AG04450 (cell line): Measurements from ENCODE around the gene SLC30A2. TPM values are rescaled to one million over a fixed set of nuclear protein-coding genes. Genes with fewer than 3 reads are reported as not detected.

ENCODE experiments used
- CTCF ChIA-PET: fragments of 300-600, 350-600 bp; formaldehyde crosslinking; extraction: SDS; loops from one replicate; lab custom pipeline; 2022; ENCODE audit warnings: antibody characterized with exemption, inconsistent platforms; lab: Charles Lee
- POLR2A ChIA-PET: fragments of 350-600 bp; formaldehyde crosslinking; extraction: SDS; loops from one replicate; lab custom pipeline; 2021; ENCODE audit warnings: antibody characterized with exemption, inconsistent platforms; lab: Yijun Ruan, JAX
- DNase-seq: peaks from one replicate; pipeline ENCODE4 v3.0.0-alpha.2; 2011; ENCODE audit warnings: low read depth, low spot score
- H3K27ac ChIP-seq: one replicate; pipeline ENCODE4 v1.5.1; 2012; ENCODE audit warnings: low read depth, low read length, control low read depth
- H3K27me3 ChIP-seq: one replicate; pipeline ENCODE4 v1.6.0; 2012; ENCODE audit warnings: low read length; ENCODE audit not compliant: control insufficient read depth, insufficient read depth
- H3K4me3 ChIP-seq: 2 replicates; pipeline ENCODE4 v1.5.1; 2011; ENCODE audit warnings: mild to moderate bottlenecking, low read depth, low read length, control low read depth
- H3K9me3 ChIP-seq: 2 replicates; pipeline ENCODE4 v1.5.1; 2012; ENCODE audit warnings: low read length; ENCODE audit not compliant: control insufficient read depth, insufficient read depth
- CTCF ChIP-seq: IDR thresholded peaks from 2 replicates; pipeline ENCODE4 v1.5.1; 2011; ENCODE audit warnings: low read depth, low read length, control low read depth, inconsistent platforms
- polyA plus RNA-seq: library from polyadenylated mRNA; depleted of rRNA; stranded (reverse); fragments of >200 nt; gene quantifications from 2 replicates; pipeline ENCODE4 v1.2.3, GENCODE V29; 2011

SLC30A2 gene
- polyA plus RNA-seq, 1 experiment = not detected

GRCh38 chr1:26082020-26082350 is 36.1 kb upstream of the SLC30A2 start:
- Histone ChIP-seq H3K27me3 (peaks cover 33% of the 10 kb centered on the region), H3K27ac (no peak overlapping the region), H3K4me3 (no peak overlapping the region), H3K9me3 (no peaks in the 10 kb centered on the region)
- POLR2A ChIA-PET = no interaction called here
- TF ChIP-seq CTCF = no peak
- CTCF ChIA-PET = no interaction called here
- no peak for DNase-seq

- DNase-seq = no peak
- peaks cover 33% of the 10 kb centered on the region for H3K27me3 ChIP-seq
- TF ChIP-seq CTCF = no peak
- no peak overlapping the region for H3K4me3 ChIP-seq
- CTCF ChIA-PET = no interaction called here
- H3K9me3 ChIP-seq = no peaks in the 10 kb centered on the region
- POLR2A ChIA-PET = no interaction called here
- no peak overlapping the region for H3K27ac ChIP-seq
These were observed 35.5 kb upstream of the SLC30A2 start for GRCh38 chr1:26081267-26082019.

GRCh38 chr1:26079960-26080814 is 34.3 kb upstream of the SLC30A2 start:
- CTCF ChIA-PET = no interaction called here
- Histone ChIP-seq H3K27me3 (peaks cover 37% of the 10 kb centered on the region), H3K27ac (no peak overlapping the region), H3K4me3 (no peak overlapping the region), H3K9me3 (no peaks in the 10 kb centered on the region)
- POLR2A ChIA-PET = no interaction called here
- no peak for TF ChIP-seq CTCF
- DNase-seq = no peak

GRCh38 chr1:26079178-26079563 is 33.3 kb upstream of the SLC30A2 start:
- H3K27me3 ChIP-seq = peaks cover 32% of the 10 kb centered on the region
- POLR2A ChIA-PET = no interaction called here
- TF ChIP-seq CTCF = no peak
- H3K9me3 ChIP-seq = no peaks in the 10 kb centered on the region
- CTCF ChIA-PET = no interaction called here
- H3K27ac ChIP-seq = no peak overlapping the region
- no peak overlapping the region for H3K4me3 ChIP-seq
- DNase-seq = no peak
